ENCODE measurements around the gene TXNDC2.
A peak's percentile ranks its signal among the peaks of the same experiment; 100 is the strongest.
"Not testable (repeated sequence)": the region's sequence is repeated elsewhere in the genome, so short reads cannot be mapped to it uniquely, and the experiment has no call there.

Gene TXNDC2

DNA sequence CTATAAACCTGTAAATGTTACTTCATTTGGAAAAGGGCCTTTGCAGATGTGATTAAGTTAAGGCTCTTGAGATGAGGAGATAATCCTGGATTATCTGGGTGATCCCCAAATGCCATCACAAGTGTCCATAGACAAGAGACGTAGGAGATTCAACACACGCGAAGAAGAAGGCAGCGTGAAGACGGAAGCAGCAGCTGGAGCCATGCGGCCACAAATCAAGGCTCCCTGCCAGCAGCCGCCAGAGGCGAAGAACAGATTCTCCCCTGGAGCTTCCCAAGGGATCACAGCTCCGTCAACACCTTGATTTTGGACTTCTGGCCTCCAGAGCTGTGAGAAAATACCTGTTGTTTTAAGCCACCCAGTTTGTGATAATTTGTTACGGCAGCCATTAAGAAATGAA, 17.1 kb downstream of the TXNDC2 start:
- no peak for DNase-seq (ENCODE audit: low spot score in 2 of 2)
- Mint-ChIP-seq H3K36me3 (peaks cover 3% of the 10 kb centered on the region), H3K27ac (no peak overlapping the region), H3K9me3 (peaks cover 1% of the 10 kb centered on the region), H3K27me3 (peaks cover 18% of the 10 kb centered on the region), H3K4me3 (no peak overlapping the region), H3K4me1 (no peaks in the 10 kb centered on the region)
- ATAC-seq (ENCODE audit: low read depth), result no peak

DNA sequence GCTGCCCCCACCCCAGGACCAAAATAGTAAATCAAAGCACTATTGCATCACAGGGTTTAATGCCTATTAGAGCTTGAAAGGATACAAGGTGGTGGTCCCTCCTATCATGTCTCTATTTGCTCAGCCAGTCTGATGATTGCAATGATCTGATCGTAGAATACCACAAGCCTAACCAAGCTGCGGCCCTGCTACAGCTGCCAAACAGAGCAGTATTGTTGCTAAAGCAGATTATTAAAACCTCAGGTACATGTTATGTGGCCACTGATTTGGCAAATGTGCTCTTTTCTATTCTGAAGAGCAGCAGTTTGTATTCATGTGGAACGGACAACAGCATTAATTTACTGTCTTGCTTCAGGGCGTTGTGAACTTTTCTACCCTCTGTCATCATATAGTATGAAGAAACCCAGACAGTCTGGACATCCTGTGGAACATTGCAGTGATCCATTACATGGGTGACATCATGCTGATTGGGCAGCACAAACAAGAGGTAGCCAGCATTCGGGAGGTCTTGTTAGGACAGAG, 19.7 kb downstream of the TXNDC2 start:
- H3K4me3 Mint-ChIP-seq, result no peak overlapping the region
- DNase-seq (ENCODE audit: low spot score in 2 of 2), result no peak

DNA sequence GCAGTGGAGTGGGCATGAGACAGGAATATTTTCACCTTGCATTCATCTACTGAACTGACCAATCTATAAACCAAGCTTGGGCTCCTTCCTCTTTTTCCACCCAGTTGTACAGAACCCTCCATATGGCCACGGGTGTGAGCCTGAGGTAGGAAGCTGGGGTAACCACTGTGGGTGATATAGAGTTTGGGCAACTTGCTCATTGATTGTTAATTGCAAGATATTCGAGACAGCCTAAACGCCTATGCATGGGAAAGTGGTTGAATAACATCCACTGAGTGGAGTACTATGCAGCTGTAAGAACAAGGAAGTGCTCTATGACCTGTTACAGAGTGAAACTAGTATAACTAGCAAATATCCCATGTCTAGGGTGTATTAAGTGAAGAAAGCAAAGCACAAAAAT, 20.7 kb downstream of the TXNDC2 start:
- ATAC-seq (ENCODE audit: low read depth) (no peak), DNase-seq (ENCODE audit: low spot score in 2 of 2) (no peak)
- H3K27me3 Mint-ChIP-seq, result peaks cover 21% of the 10 kb centered on the region
- H3K36me3 Mint-ChIP-seq, result peaks cover 3% of the 10 kb centered on the region
- H3K27ac Mint-ChIP-seq, result no peak overlapping the region
- H3K4me1 Mint-ChIP-seq, result no peaks in the 10 kb centered on the region
- peaks cover 1% of the 10 kb centered on the region for H3K9me3 Mint-ChIP-seq
- no peak overlapping the region for H3K4me3 Mint-ChIP-seq

More for the DNA sequence above, 19.7 kb downstream of the TXNDC2 start:
- Mint-ChIP-seq H3K4me1 (no peaks in the 10 kb centered on the region), H3K36me3 (peaks cover 3% of the 10 kb centered on the region), H3K27ac (no peak overlapping the region), H3K27me3 (peaks cover 21% of the 10 kb centered on the region), H3K9me3 (peaks cover 1% of the 10 kb centered on the region)
- no peak for ATAC-seq (ENCODE audit: low read depth)

DNA sequence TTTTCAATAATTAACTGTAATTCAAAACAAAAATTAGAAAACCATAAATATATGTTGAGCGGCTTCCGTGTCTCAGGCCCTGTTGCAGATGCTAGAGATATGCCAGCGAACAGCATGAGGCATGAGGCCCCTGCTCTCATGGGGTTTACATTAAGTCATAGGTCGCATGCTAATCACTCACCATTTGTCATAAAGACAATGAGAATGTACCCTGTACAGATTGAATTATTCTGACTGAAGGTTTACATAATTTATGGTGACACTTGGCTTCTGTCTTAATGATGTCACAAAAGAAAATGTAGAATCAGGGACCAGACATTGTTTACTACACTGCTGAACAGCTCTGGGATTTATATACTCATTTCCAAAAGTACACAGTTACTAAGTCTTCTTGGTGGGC, 22.1 kb downstream of the TXNDC2 start:
- H3K27me3 Mint-ChIP-seq, result peaks cover 17% of the 10 kb centered on the region

DNA sequence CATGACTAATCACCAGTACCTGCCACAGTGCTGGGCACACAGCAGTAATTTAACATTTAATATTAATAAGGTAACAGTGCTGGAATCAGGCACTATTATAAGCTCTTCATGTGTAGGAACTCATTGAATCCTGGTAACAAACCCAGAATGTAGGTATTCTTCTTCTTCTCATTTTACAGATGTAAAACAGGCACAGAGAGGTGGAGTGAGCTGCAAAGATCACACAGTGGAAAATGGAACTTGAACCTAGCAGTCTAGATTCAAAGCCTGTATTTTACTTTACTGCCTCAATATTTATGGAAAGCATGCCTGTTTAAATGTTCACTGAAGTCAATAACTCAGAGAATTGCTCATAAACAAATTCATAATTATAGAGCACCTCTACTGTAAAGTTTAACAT, 24.3 kb downstream of the TXNDC2 start:
- no peak for ATAC-seq (ENCODE audit: low read depth)
- H3K27ac Mint-ChIP-seq, result no peak overlapping the region
- H3K4me1 Mint-ChIP-seq, result peaks cover 5% of the 10 kb centered on the region
- H3K9me3 Mint-ChIP-seq, result no peaks in the 10 kb centered on the region
- H3K27me3 Mint-ChIP-seq, result peaks cover 14% of the 10 kb centered on the region
- H3K36me3 Mint-ChIP-seq, result no peaks in the 10 kb centered on the region
- no peak overlapping the region for H3K4me3 Mint-ChIP-seq
- no peak for DNase-seq (ENCODE audit: low spot score in 2 of 2)

More for the DNA sequence above, 22.1 kb downstream of the TXNDC2 start:
- Mint-ChIP-seq H3K36me3 (peaks cover 3% of the 10 kb centered on the region), H3K27ac (no peak overlapping the region), H3K9me3 (no peaks in the 10 kb centered on the region), H3K4me3 (no peak overlapping the region), H3K4me1 (peaks cover under 1% of the 10 kb centered on the region)
- DNase-seq (ENCODE audit: low spot score in 2 of 2) (no peak), ATAC-seq (ENCODE audit: low read depth) (no peak)

DNA sequence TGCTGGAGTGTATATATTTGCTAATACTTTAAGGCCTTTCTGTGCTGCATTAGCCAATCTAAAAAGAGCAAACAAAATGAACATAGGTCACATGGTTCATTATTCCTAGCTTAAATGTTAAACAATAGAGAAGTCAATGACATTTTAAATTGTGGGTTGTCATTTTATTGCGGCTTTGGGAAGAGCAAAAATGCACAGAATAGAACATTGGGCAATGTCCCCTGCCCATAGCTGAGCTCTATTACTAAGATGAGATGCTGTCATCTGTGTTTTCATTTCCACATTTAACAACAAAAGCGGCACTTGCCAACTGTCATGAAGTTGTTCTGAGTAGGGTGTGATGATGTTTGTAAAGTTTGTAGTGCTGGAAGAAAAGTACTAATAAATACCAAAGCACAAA, 24.9 kb downstream of the TXNDC2 start:
- Mint-ChIP-seq H3K4me3 (no peak overlapping the region), H3K36me3 (no peaks in the 10 kb centered on the region), H3K4me1 (peaks cover 10% of the 10 kb centered on the region), H3K27ac (no peak overlapping the region), H3K27me3 (peaks cover 12% of the 10 kb centered on the region), H3K9me3 (no peaks in the 10 kb centered on the region)
- no peak for ATAC-seq (ENCODE audit: low read depth)
- no peak for DNase-seq (ENCODE audit: low spot score in 2 of 2)

DNA sequence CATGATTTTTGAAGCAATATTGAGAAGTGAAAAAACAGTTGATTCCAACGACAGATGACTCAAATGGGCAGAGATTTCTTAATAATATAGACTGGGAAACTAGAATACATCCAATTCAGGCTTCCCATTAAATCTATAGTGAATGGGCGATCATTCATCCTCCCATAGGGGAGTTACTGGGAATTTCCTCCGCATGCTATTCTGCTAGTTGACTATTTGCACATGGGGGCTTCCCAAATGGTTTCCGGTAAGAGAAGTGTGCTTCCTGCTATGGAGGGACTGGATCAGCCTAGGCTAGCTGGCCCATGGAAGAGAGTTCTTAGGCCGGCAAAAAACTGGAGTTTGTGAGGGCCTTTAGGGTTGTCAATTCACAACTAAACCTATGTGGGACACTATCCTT, 25.5 kb downstream of the TXNDC2 start:
- no peak for ATAC-seq (ENCODE audit: low read depth)
- Mint-ChIP-seq H3K27me3 (peaks cover 7% of the 10 kb centered on the region), H3K4me3 (no peak overlapping the region), H3K36me3 (no peaks in the 10 kb centered on the region), H3K4me1 (peaks cover 16% of the 10 kb centered on the region), H3K27ac (no peak overlapping the region), H3K9me3 (no peaks in the 10 kb centered on the region)
- no peak for DNase-seq (ENCODE audit: low spot score in 2 of 2)

DNA sequence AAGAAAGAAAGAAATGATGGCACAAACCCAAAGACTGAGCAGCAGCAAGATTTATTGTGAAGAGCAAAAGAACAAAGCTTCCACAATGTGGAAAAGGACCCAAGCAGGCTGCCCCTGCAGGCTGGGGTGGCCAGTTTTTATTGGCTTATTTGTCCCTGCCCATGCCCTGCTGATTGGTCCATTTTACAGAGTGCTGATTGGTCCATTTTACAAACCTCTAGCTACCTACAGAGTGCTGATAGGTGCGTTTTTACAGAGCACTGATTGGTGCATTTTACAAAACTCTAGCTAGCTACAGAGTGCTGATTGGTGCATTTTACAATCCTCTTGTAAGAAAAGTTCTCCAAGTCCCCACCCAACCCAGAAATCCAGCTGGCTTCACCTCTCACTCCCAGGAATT, 26.5 kb downstream of the TXNDC2 start:
- not testable (repeated sequence) for H3K9me3 Mint-ChIP-seq; H3K4me3 Mint-ChIP-seq; ATAC-seq (ENCODE audit: low read depth); DNase-seq (ENCODE audit: low spot score in 2 of 2); H3K27ac Mint-ChIP-seq; H3K27me3 Mint-ChIP-seq; H3K36me3 Mint-ChIP-seq
- peaks cover 19% of the 10 kb centered on the region for H3K4me1 Mint-ChIP-seq

DNA sequence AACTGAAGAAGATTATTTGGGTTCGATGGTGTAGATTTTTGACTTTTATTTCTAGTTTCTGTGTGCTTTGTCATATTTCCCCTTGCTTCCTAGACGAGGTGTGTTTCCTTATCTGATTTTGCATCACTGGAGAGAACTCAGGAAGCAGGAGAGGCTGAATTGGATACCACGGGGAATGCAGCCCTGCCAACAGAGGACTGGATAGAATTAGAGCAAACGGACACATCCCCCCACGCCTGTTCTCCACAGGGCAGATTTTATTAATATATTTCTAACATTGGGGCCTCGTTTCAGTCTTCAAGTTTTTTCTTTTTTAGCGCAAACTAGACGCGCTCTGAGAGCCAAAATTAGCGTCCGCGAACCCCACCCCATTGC, 27.4 kb downstream of the TXNDC2 start:
- no peaks in the 10 kb centered on the region for H3K9me3 Mint-ChIP-seq
- DNase-seq (ENCODE audit: low spot score in 2 of 2), result no peak
- peak overlapping the region; percentile 89 for H3K27ac Mint-ChIP-seq
- H3K36me3 Mint-ChIP-seq, result no peaks in the 10 kb centered on the region
- H3K27me3 Mint-ChIP-seq, result peaks cover 3% of the 10 kb centered on the region
- peak overlapping the region; percentile 93 for H3K4me3 Mint-ChIP-seq
- ATAC-seq (ENCODE audit: low read depth), result no peak
- H3K4me1 Mint-ChIP-seq, result peaks cover 19% of the 10 kb centered on the region

DNA sequence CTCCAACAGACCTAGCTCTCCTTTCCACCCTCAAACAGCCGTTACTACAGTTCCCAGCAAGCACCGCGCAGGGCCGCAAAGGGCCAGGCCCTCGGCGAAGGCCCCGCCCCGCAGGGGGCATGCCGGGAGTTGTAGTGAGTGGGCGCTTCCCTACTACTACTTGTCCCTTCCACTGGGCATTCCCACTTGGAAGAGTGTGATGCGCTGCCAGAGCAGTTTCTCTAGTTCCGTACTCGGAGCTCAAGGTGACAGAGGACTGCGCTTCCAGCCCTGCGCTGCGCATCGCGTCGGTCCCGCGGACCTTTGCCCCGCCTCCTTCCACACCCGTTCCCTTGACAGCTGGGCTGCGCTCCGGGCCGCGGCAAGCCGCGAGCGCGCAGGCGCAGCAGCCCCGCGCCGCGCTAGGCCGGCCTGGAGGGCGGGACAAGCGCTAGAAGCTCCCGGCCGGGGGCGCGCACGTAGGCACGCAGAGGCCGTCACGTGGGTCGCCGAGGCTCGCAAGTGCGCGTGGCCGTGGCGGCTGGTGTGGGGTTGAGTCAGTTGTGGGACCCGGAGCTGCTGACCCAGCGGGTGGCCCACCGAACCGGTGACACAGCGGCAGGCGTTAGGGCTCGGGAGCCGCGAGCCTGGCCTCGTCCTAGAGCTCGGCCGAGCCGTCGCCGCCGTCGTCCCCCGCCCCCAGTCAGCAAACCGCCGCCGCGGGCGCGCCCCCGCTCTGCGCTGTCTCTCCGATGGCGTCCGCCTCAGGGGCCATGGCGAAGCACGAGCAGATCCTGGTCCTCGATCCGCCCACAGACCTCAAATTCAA, 28.0 kb downstream of the TXNDC2 start, which contains the start of gene VAPA:
Gene VAPA (plus strand): TSS at position 491 of the 808 bp plus-strand sequence. CDS start 241 bp downstream, at position 732.
- Mint-ChIP-seq H3K9me3 (no peaks in the 10 kb centered on the region), H3K4me1 (peaks cover 19% of the 10 kb centered on the region), H3K36me3 (no peaks in the 10 kb centered on the region), H3K27ac (peak within 1 kb of the TSS; percentile 89), H3K4me3 (peak within 1 kb of the TSS; percentile 93), H3K27me3 (peaks cover 3% of the 10 kb centered on the region)
- DNase-seq (ENCODE audit: low spot score in 2 of 2) (peak; percentile 92 to 95), ATAC-seq (ENCODE audit: low read depth) (peak; percentile 78)

DNA sequence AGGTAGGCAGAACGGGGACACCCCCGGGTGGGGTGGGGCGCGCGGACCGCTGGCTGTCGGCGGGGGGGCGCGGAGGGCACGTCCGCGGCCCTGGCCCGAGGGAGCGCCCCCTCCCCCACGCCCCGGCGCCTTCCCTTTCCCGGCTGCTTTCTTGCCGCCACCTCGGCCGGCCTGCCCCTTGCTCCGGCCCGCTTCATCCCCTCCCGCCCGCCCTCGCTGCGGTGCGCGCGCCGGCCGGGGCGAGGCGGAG, 28.5 kb downstream of the TXNDC2 start:
- H3K27me3 Mint-ChIP-seq, result peaks cover 2% of the 10 kb centered on the region
- no peaks in the 10 kb centered on the region for H3K9me3 Mint-ChIP-seq

DNA sequence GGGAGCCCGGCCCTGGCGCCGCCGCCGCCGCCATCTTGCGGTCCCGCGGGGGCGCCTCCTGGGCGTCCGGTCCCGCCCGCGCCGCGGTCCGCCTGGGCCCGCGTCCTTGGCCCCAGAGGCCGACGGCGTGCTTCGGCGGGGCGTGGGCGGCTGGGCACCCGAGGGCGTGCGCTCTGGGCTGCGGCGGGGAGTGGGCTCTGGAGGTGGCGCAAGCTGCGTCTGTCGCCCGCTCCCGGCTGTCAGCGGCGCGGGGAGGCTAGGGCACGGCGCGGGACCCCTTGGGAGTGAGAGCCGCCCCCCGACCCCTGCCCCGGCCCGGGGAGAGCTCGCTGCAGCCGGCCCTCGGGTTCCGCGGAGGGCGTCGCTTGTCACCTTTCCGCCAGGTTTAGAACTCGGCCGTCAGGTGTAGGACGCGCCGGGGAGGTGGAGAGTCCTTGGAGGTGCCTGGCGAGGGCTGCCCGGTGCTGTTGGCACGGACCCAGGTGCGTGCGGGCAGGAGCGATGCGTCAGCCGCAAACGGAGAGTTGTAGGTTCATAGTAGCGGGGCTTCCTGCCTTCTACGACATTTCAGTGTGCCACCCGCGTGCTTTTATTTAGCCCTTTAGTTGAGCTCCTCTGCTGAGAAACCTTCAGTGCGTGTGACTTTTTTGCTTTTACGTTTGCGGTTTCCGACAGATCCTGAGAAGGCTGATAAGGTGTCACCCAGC, 29.0 kb downstream of the TXNDC2 start:
- H3K4me3 Mint-ChIP-seq, result peak overlapping the region; percentile 81
- peak overlapping the region; percentile 89 for H3K27ac Mint-ChIP-seq
- H3K36me3 Mint-ChIP-seq, result no peaks in the 10 kb centered on the region
- peaks cover 19% of the 10 kb centered on the region for H3K4me1 Mint-ChIP-seq
- H3K27me3 Mint-ChIP-seq, result no peaks in the 10 kb centered on the region
- no peaks in the 10 kb centered on the region for H3K9me3 Mint-ChIP-seq
- DNase-seq (ENCODE audit: low spot score in 2 of 2), result peak; percentile 42 to 61
- ATAC-seq (ENCODE audit: low read depth), result peak; percentile 21

More for the DNA sequence above, 28.5 kb downstream of the TXNDC2 start:
- Mint-ChIP-seq H3K27ac (peak overlapping the region; percentile 89), H3K4me3 (peak overlapping the region; percentile 93), H3K4me1 (peaks cover 19% of the 10 kb centered on the region), H3K36me3 (no peaks in the 10 kb centered on the region)
- ATAC-seq (ENCODE audit: low read depth) (no peak), DNase-seq (ENCODE audit: low spot score in 2 of 2) (no peak)

DNA sequence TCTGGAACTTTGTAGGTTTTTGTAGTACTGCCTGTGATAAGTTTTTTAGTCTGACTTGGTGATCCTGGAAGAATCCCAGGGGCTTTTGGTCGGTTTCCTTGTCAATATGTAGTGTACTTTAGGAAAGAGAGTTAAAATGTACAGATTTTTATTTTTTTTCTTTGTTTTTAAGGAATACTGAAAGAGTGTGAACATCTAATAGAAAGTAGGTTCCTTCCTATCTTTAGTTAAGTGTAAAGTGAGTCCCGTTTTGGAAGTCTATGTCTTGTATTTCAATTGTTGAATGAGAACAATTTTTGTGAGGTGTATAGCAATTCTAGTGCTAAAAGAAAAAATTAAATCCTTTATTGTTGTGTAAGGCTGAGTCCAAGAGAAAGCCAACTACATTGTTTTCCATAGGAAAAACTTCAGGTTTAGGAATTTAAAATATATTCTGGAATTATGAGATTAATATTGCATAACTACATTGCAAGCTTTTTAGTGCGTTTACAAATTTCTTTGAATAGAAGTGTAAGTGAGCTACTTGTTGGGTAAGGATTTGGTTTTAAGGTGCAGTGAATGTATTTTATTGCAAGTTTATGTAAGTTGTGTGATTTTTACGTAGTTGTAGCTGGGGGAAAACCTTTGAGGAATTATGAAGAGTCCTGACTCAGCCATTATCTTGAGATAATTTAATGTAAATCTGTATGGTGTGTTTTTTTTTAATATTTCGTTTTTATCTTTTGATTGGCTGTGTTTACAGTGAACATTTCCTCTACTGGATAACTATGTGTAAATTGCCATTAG, 29.7 kb downstream of the TXNDC2 start:
- Mint-ChIP-seq H3K36me3 (no peaks in the 10 kb centered on the region), H3K27ac (peak overlapping the region; percentile 89), H3K9me3 (no peaks in the 10 kb centered on the region), H3K4me3 (peak overlapping the region; percentile 81), H3K27me3 (no peaks in the 10 kb centered on the region), H3K4me1 (peaks cover 19% of the 10 kb centered on the region)
- ATAC-seq (ENCODE audit: low read depth) (no peak), DNase-seq (ENCODE audit: low spot score in 2 of 2) (no peak)

DNA sequence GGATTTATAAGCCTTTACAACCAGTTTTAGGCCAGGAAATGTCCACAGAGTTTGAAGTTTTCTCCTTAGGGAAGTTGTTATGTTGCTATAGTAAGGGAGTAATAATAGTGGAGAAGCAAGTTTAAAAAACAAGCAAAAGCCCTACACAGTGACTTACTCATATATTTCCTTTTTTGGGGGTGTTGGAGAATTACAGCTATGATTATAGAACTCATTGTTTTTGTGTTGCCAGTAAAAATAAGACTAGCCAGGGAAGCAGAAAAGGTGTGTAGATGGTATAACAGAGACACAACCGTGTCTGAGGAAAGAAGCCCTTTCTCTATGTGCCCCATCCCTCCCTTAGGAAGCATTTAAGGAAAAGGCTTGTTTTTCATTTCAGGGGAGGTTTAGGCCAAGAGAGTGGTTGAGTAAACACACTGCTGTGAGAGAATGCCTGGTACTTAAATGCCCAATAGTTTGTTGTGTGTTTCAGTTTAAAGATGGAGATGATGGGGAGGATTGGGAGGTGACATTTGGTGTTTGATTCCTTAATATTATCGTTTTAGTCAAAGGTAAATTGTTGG, 30.4 kb downstream of the TXNDC2 start:
- Mint-ChIP-seq H3K36me3 (no peaks in the 10 kb centered on the region), H3K9me3 (no peaks in the 10 kb centered on the region), H3K27ac (peak overlapping the region; percentile 89), H3K4me1 (peaks cover 19% of the 10 kb centered on the region), H3K4me3 (peak overlapping the region; percentile 57), H3K27me3 (no peaks in the 10 kb centered on the region)
- ATAC-seq (ENCODE audit: low read depth) (no peak), DNase-seq (ENCODE audit: low spot score in 2 of 2) (no peak)

Data from memory B cell (primary cell).